ENCODE data around the gene RAD51AP2.

Gene RAD51AP2

DNA sequence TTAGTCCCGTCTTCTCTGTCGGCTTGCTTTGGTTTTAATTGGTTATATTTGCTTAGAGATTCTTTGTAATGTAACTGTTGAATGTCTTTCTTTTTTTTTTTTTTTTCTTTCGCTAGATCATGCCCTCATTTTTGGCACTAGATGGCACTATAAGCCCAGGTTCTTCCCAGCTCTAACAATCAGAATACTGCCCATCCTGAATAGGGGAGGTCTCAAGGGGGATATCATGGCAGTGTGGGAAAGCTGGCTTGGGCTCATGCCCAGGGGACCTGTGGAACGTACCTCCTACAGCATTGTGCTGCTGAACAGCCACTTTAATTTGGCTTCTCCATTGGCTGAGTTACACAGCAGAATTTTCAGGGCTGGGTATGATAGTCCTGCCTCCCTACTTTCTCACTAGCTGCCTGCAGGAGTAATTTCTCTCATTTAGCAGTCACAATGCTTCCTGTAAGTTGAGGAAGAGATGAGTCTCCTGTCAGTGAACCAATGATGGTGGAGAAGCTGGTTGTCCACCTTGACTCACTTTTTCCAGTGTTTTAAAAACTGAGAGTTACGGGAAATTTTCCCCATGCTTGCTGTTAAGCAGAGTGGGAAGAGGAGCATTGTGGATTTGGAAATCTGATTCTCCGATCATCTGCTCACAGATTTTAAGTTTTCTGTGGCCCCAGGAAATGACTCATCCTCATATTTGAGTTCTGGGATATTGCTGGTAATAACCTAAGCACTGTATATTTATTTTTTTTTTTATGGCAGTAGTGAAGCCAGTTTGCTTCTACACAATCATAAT lies 47.2 kb downstream of the RAD51AP2 start:
- no peak for DNase-seq (ENCODE audit: low spot score)

DNA sequence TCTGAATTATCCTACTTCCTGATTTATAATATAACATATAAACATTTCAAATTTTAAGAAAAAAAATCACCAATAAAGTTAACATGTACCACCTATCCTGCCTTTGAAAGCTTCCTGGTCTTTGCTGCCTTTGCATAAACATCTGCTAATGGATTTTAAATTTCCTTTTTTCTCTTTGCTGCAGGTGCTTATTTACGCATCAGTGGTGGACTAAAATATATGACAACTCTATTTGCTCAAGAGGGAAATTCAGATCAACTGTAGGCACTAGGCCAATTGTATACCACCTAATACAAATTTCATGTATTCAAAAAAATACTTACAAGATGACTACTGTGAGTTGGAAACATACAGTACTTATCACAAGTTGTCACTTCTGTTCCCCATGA lies 57.2 kb downstream of the RAD51AP2 start:
- DNase-seq (ENCODE audit: low spot score), result peak; percentile 3
